HCT116 (cell line): Measurements from ENCODE around the gene RPL15. TPM values are rescaled to one million over a fixed set of nuclear protein-coding genes. Genes with fewer than 3 reads are reported as not detected.

Source experiments
- ATAC-seq: fragments of 200-7000 bp; cut with Tn5 transposase; 2 replicates; pipeline ENCODE4 v1.9.1; 2020; ENCODE audit warnings: mild to moderate bottlenecking, moderate library complexity
- BruUV-seq: library from RNA; stranded (reverse); fragments of 400-500 nt; replicated peaks from 2 replicates; lab custom pipeline; 2021; lab: Mats Ljungman, UMichigan
- CTCF ChIA-PET: fragments of 300-600 bp; sonication (Branson Sonifier 250); formaldehyde crosslinking; loops from one replicate; lab custom pipeline; 2021; ENCODE audit warnings: antibody characterized with exemption; lab: Charles Lee
- POLR2A ChIA-PET: fragments of 300-600, 350-600 bp; sonication (Branson Sonifier 250); formaldehyde crosslinking; loops from one replicate; lab custom pipeline; 2021; ENCODE audit warnings: antibody characterized with exemption; lab: Charles Lee
- RAD21 ChIA-PET, 2 experiments: fragments of 300-600 bp; sonication (Branson Sonifier 250); formaldehyde crosslinking; loops; one replicate each; lab custom pipeline; 2023; ENCODE audit warnings: low total read pairs in 2 of 2; ENCODE audit not compliant: uncharacterized antibody in 2 of 2, unreplicated experiment in 2 of 2, low non-redundant PET in 1 of 2; lab: Charles Lee
- DNase-seq: peaks from one replicate; pipeline ENCODE4 v3.0.0-alpha.2; 2010; ENCODE audit warnings: low read depth, low spot score
- H2AFZ ChIP-seq: fragments of 200-600 bp; shearing (Covaris generic), sonication (generic); 2 replicates; pipeline ENCODE4 v1.6.1; 2017; ENCODE audit warnings: low read depth, mixed run types, mixed read lengths, antibody characterized with exemption, low read length; ENCODE audit not compliant: poor library complexity, severe bottlenecking
- H3K27ac ChIP-seq: 2 replicates; pipeline ENCODE4 v1.5.1; 2012; ENCODE audit warnings: low read depth, low read length
- H3K27me3 ChIP-seq: fragments of 200-600 bp; sonication (generic); 2 replicates; pipeline ENCODE4 v1.6.1; 2016; ENCODE audit warnings: mixed run types, low read length, mixed read lengths; ENCODE audit not compliant: insufficient read depth
- H3K36me3 ChIP-seq, 2 experiments: fragments of 200-500 bp in 1 of 2; fragments of 200-600 bp in 1 of 2; sonication (Bioruptor generic) in 1 of 2; sonication (generic) in 1 of 2; 2 replicates each; pipeline versions ENCODE4 v1.5.1 to v1.6.1; 2014 to 2016; ENCODE audit warnings: low read length in 2 of 2, inconsistent platforms in 1 of 2, mixed read lengths in 1 of 2, mixed run types in 1 of 2; ENCODE audit not compliant: insufficient read depth in 2 of 2, control insufficient read depth in 1 of 2
- H3K4me1 ChIP-seq, 2 experiments: fragments of 200-600 bp in 1 of 2; sonication (generic) in 1 of 2; 2 replicates each; pipeline versions ENCODE4 v1.5.1 to v1.6.1; 2012 to 2017; ENCODE audit warnings: low read length in 2 of 2, inconsistent platforms in 1 of 2, mild to moderate bottlenecking in 1 of 2, mixed read lengths in 1 of 2, mixed run types in 1 of 2, moderate library complexity in 1 of 2; ENCODE audit not compliant: insufficient read depth in 2 of 2, control insufficient read depth in 1 of 2
- H3K4me2 ChIP-seq: fragments of 200-600 bp; sonication (generic); 2 replicates; pipeline ENCODE4 v1.6.1; 2017; ENCODE audit warnings: mixed run types, low read length, mixed read lengths
- H3K4me3 ChIP-seq, 2 experiments: fragments of 200-600 bp in 1 of 2; sonication (generic) in 1 of 2; replicated peaks in 1 of 2; 2 replicates each; pipeline ENCODE4 v1.5.1; 2011 to 2016; ENCODE audit warnings: low read length in 2 of 2, control low read depth in 1 of 2, low read depth in 1 of 2, mild to moderate bottlenecking in 1 of 2, mixed read lengths in 1 of 2, mixed run types in 1 of 2
- H3K79me2 ChIP-seq: fragments of 200-600 bp; sonication (generic); 2 replicates; pipeline ENCODE4 v1.6.1; 2017; ENCODE audit warnings: mild to moderate bottlenecking, mixed run types, low read length, moderate library complexity, mixed read lengths; ENCODE audit not compliant: insufficient read depth
- H3K9ac ChIP-seq: fragments of 200-600 bp; sonication (generic); 2 replicates; pipeline ENCODE4 v1.6.1; 2016; ENCODE audit warnings: low read length, mixed read lengths
- H3K9me2 ChIP-seq: fragments of 200-600 bp; sonication (generic), shearing (Covaris generic); 2 replicates; pipeline ENCODE4 v1.6.1; 2017; ENCODE audit warnings: mixed run types, mild to moderate bottlenecking, moderate library complexity; ENCODE audit not compliant: insufficient read depth
- H3K9me3 ChIP-seq, 2 experiments: fragments of 200-500 bp in 1 of 2; fragments of 200-600 bp in 1 of 2; sonication (Bioruptor generic) in 1 of 2; sonication (generic) in 1 of 2; 2 replicates each; pipeline ENCODE4 v1.6.1; 2014 to 2017; ENCODE audit warnings: low read length in 2 of 2, mixed read lengths in 2 of 2, inconsistent platforms in 1 of 2, low read depth in 1 of 2, mild to moderate bottlenecking in 1 of 2, mixed run types in 1 of 2, moderate library complexity in 1 of 2; ENCODE audit not compliant: control insufficient read depth in 1 of 2, insufficient read depth in 1 of 2
- H4K20me1 ChIP-seq: fragments of 200-600 bp; sonication (generic), shearing (Covaris generic); 2 replicates; pipeline ENCODE4 v1.6.1; 2017; ENCODE audit warnings: mixed run types, mild to moderate bottlenecking, moderate library complexity; ENCODE audit not compliant: insufficient read depth
- CEBPB ChIP-seq: IDR thresholded peaks from 2 replicates; pipeline ENCODE4 v1.6.1; 2012; ENCODE audit warnings: low read depth
- CTCF ChIP-seq, 3 experiments: fragments of 200-600 bp in 1 of 3; sonication (generic) in 1 of 3; IDR thresholded peaks in 2 of 3; conservative IDR thresholded peaks in 1 of 3; 2 replicates each; pipeline ENCODE4 v1.5.1; 2012 to 2017; ENCODE audit warnings: low read depth in 2 of 3, low read length in 2 of 3, antibody characterized with exemption in 1 of 3, borderline replicate concordance in 1 of 3, control low read depth in 1 of 3, mild to moderate bottlenecking in 1 of 3, mixed read lengths in 1 of 3, mixed run types in 1 of 3, moderate library complexity in 1 of 3; ENCODE audit not compliant: insufficient read depth in 1 of 3
- ELF1 ChIP-seq: IDR thresholded peaks from 2 replicates; pipeline ENCODE4 v1.6.1; 2012; ENCODE audit warnings: low read depth, borderline replicate concordance
- EZH2phosphoT487 ChIP-seq: fragments of 200-600 bp; IDR thresholded peaks from 2 replicates; pipeline ENCODE4 v1.6.1; 2018; ENCODE audit warnings: antibody characterized with exemption, borderline replicate concordance
- MAX ChIP-seq: IDR thresholded peaks from 2 replicates; pipeline ENCODE4 v1.6.1; 2012
- POLR2AphosphoS5 ChIP-seq: IDR thresholded peaks from 2 replicates; pipeline ENCODE4 v1.6.1; 2011; ENCODE audit warnings: mild to moderate bottlenecking, low read depth, low read length, moderate library complexity
- REST ChIP-seq: IDR thresholded peaks from 2 replicates; pipeline ENCODE4 v1.6.1; 2012; ENCODE audit warnings: low read depth
- SRF ChIP-seq: IDR thresholded peaks from 2 replicates; pipeline ENCODE4 v1.6.1; 2012; ENCODE audit warnings: low read depth
- TCF7L2 ChIP-seq: IDR thresholded peaks from 2 replicates; pipeline ENCODE4 v1.7.0; 2011; ENCODE audit warnings: borderline replicate concordance, inconsistent platforms; ENCODE audit not compliant: insufficient read depth, insufficient read length; ENCODE audit errors: extremely low read depth
- ZBTB33 ChIP-seq: IDR thresholded peaks from 2 replicates; pipeline ENCODE4 v1.6.1; 2011; ENCODE audit warnings: mild to moderate bottlenecking, low read length, moderate library complexity; ENCODE audit not compliant: insufficient replicate concordance; ENCODE audit errors: extremely low read depth
- intact Hi-C: fragments of 100-400 bp; cut with micrococcal nuclease; formaldehyde crosslinking; loops from 2 replicates; pipeline ENCODE4 v1.10.0; 2022
- total RNA-seq: library from RNA; stranded (reverse); gene quantifications from one replicate; pipeline ENCODE4 v1.2.1, GENCODE V29; 2021; ENCODE audit not compliant: unreplicated experiment

The RPL15 gene
- total RNA-seq, 1 experiment from 2014 or later = 2,177 TPM

- RAD21 ChIA-PET = no interaction called here
- DNase-seq = no peak
- Histone ChIP-seq H3K4me3 (no peak overlapping the region), H4K20me1 (no peaks in the 10 kb centered on the region), H3K36me3 (peaks cover 2 to 3% of the 10 kb centered on the region in 2 experiments; a peak in 3 of 4 replicates), H3K9me3 (no peaks in the 10 kb centered on the region), H3K79me2 (peaks cover 43% of the 10 kb centered on the region), H3K9me2 (no peaks in the 10 kb centered on the region), H3K4me2 (no peak overlapping the region), H3K27me3 (no peaks in the 10 kb centered on the region), H3K4me1 (peaks cover 0 to 6% of the 10 kb centered on the region in 2 experiments; a peak in 3 of 4 replicates), H2AFZ (no peak overlapping the region), H3K27ac (no peak overlapping the region), H3K9ac (no peak overlapping the region)
- ATAC-seq = no peak
- BruUV-seq = no TSS peak
- intact Hi-C loops = loop anchor here (5.0 kb wide), 1 partner anchor 796 kb away; no protein-coding TSS in a partner anchor
- POLR2A ChIA-PET = no interaction called here
- TF ChIP-seq ELF1 (no peak), TCF7L2 (no peak), REST (no peak), CTCF (IDR thresholded peaks at IDR 0.05 in 2 of 3, conservative IDR thresholded peaks at IDR 0.05 in 1 of 3; ENCODE audit: borderline replicate concordance in 1 of 3, insufficient read depth in 1 of 3, low read depth in 2 of 3, low read length in 2 of 3) (no peak), ZBTB33 (no peak), EZH2phosphoT487 (no peak), MAX (no peak), POLR2AphosphoS5 (no peak), CEBPB (no peak), SRF (no peak)
- CTCF ChIA-PET = no interaction called here
Measured at GRCh38 chr3:23886311-23886710, 30.6 kb upstream of the RPL15 start.
